Measurements from ENCODE around the gene GDF11.

The GDF11 gene

GRCh38 chr12:55724940-55725309 lies 18.0 kb upstream of the GDF11 start:
- ATAC-seq, result no peak
- DNase-seq, result no peak
- no peak overlapping the region for H3K27ac Mint-ChIP-seq
- H3K4me3 Mint-ChIP-seq, result no peak overlapping the region
- H3K27me3 Mint-ChIP-seq, result no peaks in the 10 kb centered on the region
- H3K4me1 Mint-ChIP-seq, result peaks cover 25% of the 10 kb centered on the region
- no peaks in the 10 kb centered on the region for H3K9me3 Mint-ChIP-seq
- peaks cover 3% of the 10 kb centered on the region for H3K36me3 Mint-ChIP-seq (ENCODE audit: low read depth)

- no peak for DNase-seq
- H3K36me3 Mint-ChIP-seq (ENCODE audit: low read depth), result peaks cover 3% of the 10 kb centered on the region
- ATAC-seq, result no peak
- no peak overlapping the region for H3K4me3 Mint-ChIP-seq
- peaks cover 32% of the 10 kb centered on the region for H3K4me1 Mint-ChIP-seq
- H3K27me3 Mint-ChIP-seq, result no peaks in the 10 kb centered on the region
- H3K27ac Mint-ChIP-seq, result no peak overlapping the region
- H3K9me3 Mint-ChIP-seq, result no peaks in the 10 kb centered on the region
Observed at GRCh38 chr12:55725556-55725955, 17.4 kb upstream of the GDF11 start.

- H3K36me3 Mint-ChIP-seq (ENCODE audit: low read depth), result peaks cover 3% of the 10 kb centered on the region
- no peaks in the 10 kb centered on the region for H3K27me3 Mint-ChIP-seq
- peak overlapping the region; percentile 83 for H3K27ac Mint-ChIP-seq
- H3K9me3 Mint-ChIP-seq, result no peaks in the 10 kb centered on the region
- peak overlapping the region; percentile 94 for H3K4me3 Mint-ChIP-seq
- no peak for DNase-seq
- ATAC-seq, result no peak
- H3K4me1 Mint-ChIP-seq, result peaks cover 37% of the 10 kb centered on the region
Observed at GRCh38 chr12:55726971-55727370, 16.0 kb upstream of the GDF11 start.

GRCh38 chr12:55727643-55728185 lies 15.2 kb upstream of the GDF11 start:
- H3K4me3 Mint-ChIP-seq, result peak overlapping the region; percentile 94

GRCh38 chr12:55728186-55728938 lies 14.6 kb upstream of the GDF11 start:
- Mint-ChIP-seq H3K27ac (no peak overlapping the region), H3K27me3 (no peaks in the 10 kb centered on the region), H3K9me3 (no peaks in the 10 kb centered on the region), H3K4me1 (peaks cover 37% of the 10 kb centered on the region), H3K36me3 (ENCODE audit: low read depth) (peaks cover 3% of the 10 kb centered on the region), H3K4me3 (peak overlapping the region; percentile 94)
- ATAC-seq (no peak), DNase-seq (peak; percentile 37)

More at GRCh38 chr12:55727643-55728185, 15.2 kb upstream of the GDF11 start:
- no peaks in the 10 kb centered on the region for H3K9me3 Mint-ChIP-seq
- peaks cover 3% of the 10 kb centered on the region for H3K36me3 Mint-ChIP-seq (ENCODE audit: low read depth)
- ATAC-seq (no peak), DNase-seq (no peak)
- peaks cover 37% of the 10 kb centered on the region for H3K4me1 Mint-ChIP-seq
- H3K27me3 Mint-ChIP-seq, result no peaks in the 10 kb centered on the region
- H3K27ac Mint-ChIP-seq, result peak overlapping the region; percentile 83

GRCh38 chr12:55728939-55729818 lies 13.7 kb upstream of the GDF11 start, which contains the start of gene CD63:
Gene CD63 (minus strand): TSS chr12:55729009. CDS start chr12:55728341, 668 bp downstream.
- Mint-ChIP-seq H3K27me3 (no peaks in the 10 kb centered on the region), H3K36me3 (ENCODE audit: low read depth) (peaks cover 3% of the 10 kb centered on the region), H3K9me3 (no peaks in the 10 kb centered on the region), H3K4me1 (peaks cover 37% of the 10 kb centered on the region), H3K27ac (peak within 1 kb of the TSS; percentile 97), H3K4me3 (peak within 1 kb of the TSS; percentile 94)
- ATAC-seq (peak; percentile 78), DNase-seq (peak; percentile 86)

GRCh38 chr12:55729819-55730818 lies 12.8 kb upstream of the GDF11 start:
- H3K27me3 Mint-ChIP-seq, result no peaks in the 10 kb centered on the region
- H3K4me1 Mint-ChIP-seq, result peaks cover 37% of the 10 kb centered on the region
- ATAC-seq (peak; percentile 29), DNase-seq (peak; percentile 41)
- peak overlapping the region; percentile 94 for H3K4me3 Mint-ChIP-seq
- peaks cover 3% of the 10 kb centered on the region for H3K36me3 Mint-ChIP-seq (ENCODE audit: low read depth)
- H3K9me3 Mint-ChIP-seq, result no peaks in the 10 kb centered on the region
- peak overlapping the region; percentile 97 for H3K27ac Mint-ChIP-seq

- DNase-seq, result no peak
- peaks cover 29% of the 10 kb centered on the region for H3K4me1 Mint-ChIP-seq
- H3K27me3 Mint-ChIP-seq, result no peaks in the 10 kb centered on the region
- H3K9me3 Mint-ChIP-seq, result no peaks in the 10 kb centered on the region
- ATAC-seq, result no peak
- H3K4me3 Mint-ChIP-seq, result no peak overlapping the region
- no peaks in the 10 kb centered on the region for H3K36me3 Mint-ChIP-seq (ENCODE audit: low read depth)
- H3K27ac Mint-ChIP-seq, result no peak overlapping the region
Observed at GRCh38 chr12:55732288-55732687, 10.6 kb upstream of the GDF11 start.

GRCh38 chr12:55733021-55733555 lies 9.8 kb upstream of the GDF11 start:
- Mint-ChIP-seq H3K27me3 (no peaks in the 10 kb centered on the region), H3K36me3 (ENCODE audit: low read depth) (no peaks in the 10 kb centered on the region), H3K27ac (no peak overlapping the region), H3K4me3 (no peak overlapping the region), H3K9me3 (no peaks in the 10 kb centered on the region), H3K4me1 (peaks cover 29% of the 10 kb centered on the region)
- ATAC-seq (no peak), DNase-seq (no peak)

- ATAC-seq (no peak), DNase-seq (no peak)
- Mint-ChIP-seq H3K4me3 (no peak overlapping the region), H3K9me3 (no peaks in the 10 kb centered on the region), H3K27ac (no peak overlapping the region), H3K36me3 (ENCODE audit: low read depth) (no peaks in the 10 kb centered on the region), H3K4me1 (peaks cover 32% of the 10 kb centered on the region), H3K27me3 (no peaks in the 10 kb centered on the region)
Observed at GRCh38 chr12:55733858-55734257, 9.1 kb upstream of the GDF11 start.

- Mint-ChIP-seq H3K4me1 (peaks cover 32% of the 10 kb centered on the region), H3K9me3 (no peaks in the 10 kb centered on the region), H3K27ac (no peak overlapping the region), H3K4me3 (no peak overlapping the region), H3K27me3 (no peaks in the 10 kb centered on the region), H3K36me3 (ENCODE audit: low read depth) (no peaks in the 10 kb centered on the region)
- DNase-seq, result no peak
- no peak for ATAC-seq
Observed at GRCh38 chr12:55734595-55734994, 8.3 kb upstream of the GDF11 start.

GRCh38 chr12:55736076-55736475 lies 6.8 kb upstream of the GDF11 start:
- Mint-ChIP-seq H3K36me3 (ENCODE audit: low read depth) (no peaks in the 10 kb centered on the region), H3K9me3 (no peaks in the 10 kb centered on the region), H3K4me3 (no peak overlapping the region), H3K4me1 (peaks cover 21% of the 10 kb centered on the region), H3K27me3 (no peaks in the 10 kb centered on the region), H3K27ac (no peak overlapping the region)
- DNase-seq, result no peak
- ATAC-seq, result no peak

- peak overlapping the region; percentile 33 for H3K4me3 Mint-ChIP-seq
Observed at GRCh38 chr12:55736780-55737580, 5.9 kb upstream of the GDF11 start.

More at GRCh38 chr12:55736780-55737580, 5.9 kb upstream of the GDF11 start:
- Mint-ChIP-seq H3K4me1 (peaks cover 22% of the 10 kb centered on the region), H3K27ac (peak overlapping the region; percentile 58), H3K36me3 (ENCODE audit: low read depth) (no peaks in the 10 kb centered on the region), H3K27me3 (no peaks in the 10 kb centered on the region), H3K9me3 (no peaks in the 10 kb centered on the region)
- DNase-seq (peak; percentile 74), ATAC-seq (peak; percentile 55)
